HepG2 (cell line): Measurements from ENCODE around the gene CSMD2. TPM values are rescaled to one million over a fixed set of nuclear protein-coding genes. Genes with fewer than 3 reads are reported as not detected.

Experiments
- ATAC-seq: fragments of 200-7000 bp; cut with Tn5 transposase; 3 replicates; pipeline ENCODE4 v1.9.1; 2020; ENCODE audit warnings: mild to moderate bottlenecking, moderate library complexity
- BruUV-seq: library from RNA; stranded (reverse); fragments of 400-500 nt; replicated peaks from 2 replicates; lab custom pipeline; 2021; lab: Mats Ljungman, UMichigan
- CTCF ChIA-PET: fragments of 300-600 bp; formaldehyde crosslinking; extraction: SDS; loops from one replicate; lab custom pipeline; 2021; ENCODE audit warnings: low total read pairs, inconsistent platforms, low intra/inter-chr PET ratio; lab: Yijun Ruan, JAX
- POLR2A ChIA-PET: fragments of 350-600 bp; sonication (Branson Sonifier 250); formaldehyde crosslinking; loops from one replicate; lab custom pipeline; 2020; ENCODE audit warnings: antibody characterized with exemption, inconsistent platforms; lab: Yijun Ruan, JAX
- DNase-seq: peaks from one replicate; pipeline ENCODE4 v3.0.0-alpha.2; 2015; ENCODE audit warnings: low spot score
- FAIRE-seq: peaks from 3 replicates; lab custom pipeline; 2011; peaks lifted over from hg19 to GRCh38; lab: Jason Lieb, UNC
- H2AFZ ChIP-seq: one replicate; pipeline ENCODE4 v1.6.1; 2011; ENCODE audit warnings: low read length, inconsistent platforms
- H3K27ac ChIP-seq: fragments of 300-600 bp; 3 replicates; pipeline ENCODE4 v1.8.0; 2011; ENCODE audit warnings: mixed run types, mild to moderate bottlenecking, mixed read lengths, low read length, inconsistent platforms; ENCODE audit not compliant: insufficient read depth; ENCODE audit errors: extremely low read length
- H3K27me3 ChIP-seq, 2 experiments: fragments of 200-600 bp in 1 of 2; 2 replicates in 1 of 2; 3 replicates in 1 of 2; pipeline versions ENCODE4 v1.6.0 to v1.8.0; 2011; ENCODE audit warnings: low read length in 2 of 2, mild to moderate bottlenecking in 2 of 2, moderate library complexity in 2 of 2, inconsistent platforms in 1 of 2; ENCODE audit not compliant: insufficient read depth in 2 of 2, control insufficient read depth in 1 of 2
- H3K36me3 ChIP-seq, 2 experiments: fragments of 200-600 bp in 1 of 2; replicated peaks in 1 of 2; 2 replicates in 1 of 2; 3 replicates in 1 of 2; pipeline versions ENCODE4 v1.5.1 to v1.8.0; 2011; ENCODE audit warnings: low read length in 2 of 2, inconsistent platforms in 1 of 2; ENCODE audit not compliant: insufficient read depth in 2 of 2, control insufficient read depth in 1 of 2
- H3K4me1 ChIP-seq: 2 replicates; pipeline ENCODE4 v1.5.1; 2012; ENCODE audit warnings: low read length, inconsistent platforms; ENCODE audit not compliant: insufficient read depth
- H3K4me2 ChIP-seq: 2 replicates; pipeline ENCODE4 v1.6.0; 2011; ENCODE audit warnings: low read depth, low read length, inconsistent platforms
- H3K4me3 ChIP-seq, 3 experiments: fragments of 200-600 bp in 1 of 3; sonication (generic), shearing (Covaris generic) in 1 of 3; replicated peaks in 1 of 3; 2 replicates each; pipeline ENCODE4 v1.5.1; 2011 to 2016; ENCODE audit warnings: low read length in 3 of 3, inconsistent platforms in 2 of 3, low read depth in 2 of 3, mild to moderate bottlenecking in 2 of 3, control low read depth in 1 of 3, mixed read lengths in 1 of 3; ENCODE audit not compliant: insufficient read depth in 1 of 3
- H3K79me2 ChIP-seq: one replicate; pipeline ENCODE4 v1.6.1; 2011; ENCODE audit warnings: low read length, inconsistent platforms; ENCODE audit not compliant: insufficient read depth
- H3K9ac ChIP-seq: 2 replicates; pipeline ENCODE4 v1.6.0; 2011; ENCODE audit warnings: mild to moderate bottlenecking, low read depth, low read length, inconsistent platforms; ENCODE audit not compliant: insufficient read depth
- H3K9me3 ChIP-seq: 2 replicates; pipeline ENCODE4 v1.5.1; 2012; ENCODE audit warnings: mild to moderate bottlenecking, low read length
- H4K20me1 ChIP-seq: 2 replicates; pipeline ENCODE4 v1.6.0; 2011; ENCODE audit warnings: inconsistent platforms, mild to moderate bottlenecking, low read length, moderate library complexity; ENCODE audit not compliant: insufficient read depth
- CHD4 ChIP-seq: fragments of 200-600 bp; sonication (generic); IDR thresholded peaks from 2 replicates; pipeline ENCODE4 v1.7.0; 2017; ENCODE audit warnings: mild to moderate bottlenecking, low read length, borderline replicate concordance
- HDAC1 ChIP-seq: sonication (generic); formaldehyde crosslinking; IDR thresholded peaks from 2 replicates; pipeline ENCODE4 v1.5.1; 2020; ENCODE audit warnings: mild to moderate bottlenecking, missing genetic modification reagents
- ISX ChIP-seq: sonication (generic); formaldehyde crosslinking; conservative IDR thresholded peaks from 2 replicates; pipeline ENCODE4 v1.5.0; 2020; ENCODE audit warnings: missing genetic modification reagents
- PRPF4 ChIP-seq: fragments of 200-400 bp; formaldehyde crosslinking; IDR thresholded peaks from 2 replicates; pipeline ENCODE4 v1.6.1; 2016; ENCODE audit warnings: low read length, low read depth; ENCODE audit not compliant: poor library complexity, severe bottlenecking
- TFDP2 ChIP-seq: sonication (generic); formaldehyde crosslinking; IDR thresholded peaks from 2 replicates; pipeline ENCODE4 v1.4.0; 2020; ENCODE audit warnings: missing genetic modification reagents
- TP53 ChIP-seq: sonication (generic); formaldehyde crosslinking; conservative IDR thresholded peaks from 2 replicates; pipeline ENCODE4 v1.4.0; 2020; ENCODE audit warnings: missing genetic modification reagents
- TSC22D2 ChIP-seq: sonication (generic); formaldehyde crosslinking; IDR thresholded peaks from 2 replicates; pipeline ENCODE4 v1.5.1; 2020; ENCODE audit warnings: missing genetic modification reagents, mild to moderate bottlenecking, borderline replicate concordance
- ZNF547 ChIP-seq: sonication (generic); formaldehyde crosslinking; IDR thresholded peaks from 2 replicates; pipeline ENCODE4 v1.5.1; 2020; ENCODE audit warnings: mild to moderate bottlenecking, missing genetic modification reagents
- ZNF761 ChIP-seq: sonication (generic); formaldehyde crosslinking; conservative IDR thresholded peaks from 2 replicates; pipeline ENCODE4 v1.4.0; 2020; ENCODE audit warnings: mild to moderate bottlenecking, missing genetic modification reagents
- ZNF788 ChIP-seq: sonication (generic); formaldehyde crosslinking; IDR thresholded peaks from 2 replicates; pipeline ENCODE4 v1.5.0; 2020; ENCODE audit warnings: mild to moderate bottlenecking, missing genetic modification reagents, borderline replicate concordance
- ZSCAN25 ChIP-seq: sonication (generic); formaldehyde crosslinking; IDR thresholded peaks from 2 replicates; pipeline ENCODE4 v1.8.0; 2022; ENCODE audit warnings: mild to moderate bottlenecking, missing genetic modification reagents
- WGBS: methylation state at CpG from one replicate; pipeline ENCODE4 v1.1.6; 2017; ENCODE audit warnings: low lambda C conversion rate; 5-methylcytosine and 5-hydroxymethylcytosine counted together
- in situ Hi-C: cut with HindIII; loops from 2 replicates; pipeline ENCODE4 v1.10.0; 2017; ENCODE audit warnings: low pct_unique_long_range_greater_than_20kb; ENCODE audit not compliant: extremely low pct_ligation_motif_present
- intact Hi-C: fragments of 100-400 bp; cut with micrococcal nuclease; formaldehyde crosslinking; loops from one replicate; pipeline ENCODE4 v1.10.0; 2022; ENCODE audit not compliant: unreplicated experiment
- polyA plus RNA-seq, 8 experiments: library from polyadenylated mRNA; depleted of rRNA in 3 of 8; stranded (reverse) in 7 of 8; unstranded in 1 of 8; fragments of >200 nt; fragmentation: Illumina TruSeq in 4 of 8; extraction: Trizol in 4 of 8; gene quantifications; 2 replicates each; pipeline versions ENCODE4 v1.2.1 to v1.2.3, GENCODE V29; 2011 to 2016; ENCODE audit warnings: low read depth in 4 of 8, missing spikeins in 1 of 8, mixed read lengths in 1 of 8; ENCODE audit not compliant: insufficient read depth in 1 of 8
- total RNA-seq, 5 experiments: library from RNA; depleted of rRNA; stranded (reverse); fragments of >200 nt; fragmentation: Illumina TruSeq; extraction: Trizol; gene quantifications; 2 replicates each; pipeline ENCODE4 v1.2.3, GENCODE V29; 2016; ENCODE audit warnings: low read depth in 1 of 5

The CSMD2 gene
- total and polyA plus RNA-seq, 2 of the 13 experiments (the other 11 are each of a cell fraction or from before 2014, with no cell fraction given) = not detected

GRCh38 chr1:33902486-33903209 is 262.4 kb downstream of the CSMD2 start (continued):
- TF ChIP-seq TSC22D2 (no peak), ZNF761 (CRISPR knock-in tag) (no peak), ISX (CRISPR knock-in tag) (no peak), TP53 (no peak), PRPF4 (no peak), HDAC1 (CRISPR knock-in tag) (no peak)

GRCh38 chr1:33899746-33900145 is 265.3 kb downstream of the CSMD2 start:
- Histone ChIP-seq H3K27ac (no peak overlapping the region), H4K20me1 (no peaks in the 10 kb centered on the region), H3K9ac (no peak overlapping the region), H3K4me3 (no peak overlapping the region), H3K9me3 (no peaks in the 10 kb centered on the region), H3K79me2 (no peaks in the 10 kb centered on the region), H2AFZ (no peak overlapping the region), H3K27me3 (no peaks in the 10 kb centered on the region), H3K4me1 (no peaks in the 10 kb centered on the region), H3K36me3 (no peaks in the 10 kb centered on the region)
- DNase-seq (no peak), ATAC-seq (no peak), FAIRE-seq (no peak)
- BruUV-seq = no TSS peak
- in situ Hi-C loops (no loop called here), intact Hi-C loops (no loop called here)
- CTCF ChIA-PET = no interaction called here
- POLR2A ChIA-PET = no interaction called here
- TF ChIP-seq ZNF788 (CRISPR knock-in tag) = no peak
- no peak for TF ChIP-seq CHD4
- TF ChIP-seq TFDP2 = no peak
- no peak for TF ChIP-seq ZSCAN25 (CRISPR knock-in tag)
- TF ChIP-seq ZNF547 (CRISPR knock-in tag) = no peak
- TF ChIP-seq, all 625 proteins: peak for 0
- 0% methylated on average over 1 of the region's 3 CpGs for WGBS
- no peak overlapping the region for H3K4me2 ChIP-seq
